ENCODE data around the gene PHF10.

The PHF10 gene

DNA sequence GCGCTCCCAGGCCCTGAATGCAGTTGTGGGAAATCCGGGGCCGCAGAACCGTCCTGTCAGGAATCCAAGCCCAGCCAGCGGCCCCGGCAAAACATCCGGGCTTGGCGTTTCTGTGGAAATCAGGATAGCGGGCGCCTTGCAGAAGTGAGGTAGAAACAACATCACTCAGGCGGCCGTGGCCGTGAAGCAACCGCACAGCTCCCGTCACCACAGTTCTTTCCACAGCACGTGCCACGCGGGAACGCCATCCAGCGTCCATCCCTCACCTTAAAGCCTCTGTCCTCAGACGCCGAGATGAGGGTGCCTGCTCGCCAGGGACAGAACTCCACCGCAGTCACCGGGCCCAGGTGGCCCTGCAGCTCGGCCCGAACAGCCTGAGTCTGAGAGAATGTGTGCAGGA, 56.6 kb downstream of the PHF10 start:
- Histone ChIP-seq H3K9me3 (no peaks in the 10 kb centered on the region), H3K27ac (no peak overlapping the region), H3K36me3 (peaks cover 16 to 78% (median 34%) of the 10 kb centered on the region in 3 donors), H3K4me3 (no peak overlapping the region), H3K4me1 (no peaks in the 10 kb centered on the region), H3K27me3 (no peaks in the 10 kb centered on the region)
- no peak for DNase-seq
- TF ChIP-seq, protein P1, sequence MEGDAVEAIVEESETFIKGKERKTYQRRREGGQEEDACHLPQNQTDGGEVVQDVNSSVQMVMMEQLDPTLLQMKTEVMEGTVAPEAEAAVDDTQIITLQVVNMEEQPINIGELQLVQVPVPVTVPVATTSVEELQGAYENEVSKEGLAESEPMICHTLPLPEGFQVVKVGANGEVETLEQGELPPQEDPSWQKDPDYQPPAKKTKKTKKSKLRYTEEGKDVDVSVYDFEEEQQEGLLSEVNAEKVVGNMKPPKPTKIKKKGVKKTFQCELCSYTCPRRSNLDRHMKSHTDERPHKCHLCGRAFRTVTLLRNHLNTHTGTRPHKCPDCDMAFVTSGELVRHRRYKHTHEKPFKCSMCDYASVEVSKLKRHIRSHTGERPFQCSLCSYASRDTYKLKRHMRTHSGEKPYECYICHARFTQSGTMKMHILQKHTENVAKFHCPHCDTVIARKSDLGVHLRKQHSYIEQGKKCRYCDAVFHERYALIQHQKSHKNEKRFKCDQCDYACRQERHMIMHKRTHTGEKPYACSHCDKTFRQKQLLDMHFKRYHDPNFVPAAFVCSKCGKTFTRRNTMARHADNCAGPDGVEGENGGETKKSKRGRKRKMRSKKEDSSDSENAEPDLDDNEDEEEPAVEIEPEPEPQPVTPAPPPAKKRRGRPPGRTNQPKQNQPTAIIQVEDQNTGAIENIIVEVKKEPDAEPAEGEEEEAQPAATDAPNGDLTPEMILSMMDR (IDR thresholded peaks at IDR 0.05) = no peak
- intact Hi-C loops (cut with DNase I; ENCODE audit: low total_unique reads) = no loop called here

- H3K36me3 ChIP-seq = peaks cover 16 to 83% (median 35%) of the 10 kb centered on the region in 3 donors
- DNase-seq = no peak
- H3K27ac ChIP-seq = no peak overlapping the region
- intact Hi-C loops (cut with DNase I; ENCODE audit: low total_unique reads) = no loop called here
- H3K4me3 ChIP-seq = no peak overlapping the region
- H3K27me3 ChIP-seq = no peaks in the 10 kb centered on the region
- H3K9me3 ChIP-seq = no peaks in the 10 kb centered on the region
- no peaks in the 10 kb centered on the region for H3K4me1 ChIP-seq
- TF ChIP-seq, protein P1 (IDR thresholded peaks at IDR 0.05) = no peak
Observed at GRCh38 chr6:169666441-169666840, 57.9 kb downstream of the PHF10 start.

GRCh38 chr6:169665289-169665688, 59.0 kb downstream of the PHF10 start:
- intact Hi-C loops (cut with DNase I; ENCODE audit: low total_unique reads) = no loop called here
- no peaks in the 10 kb centered on the region for H3K27me3 ChIP-seq
- H3K27ac ChIP-seq = no peak overlapping the region
- TF ChIP-seq, protein P1 (IDR thresholded peaks at IDR 0.05) = no peak
- H3K36me3 ChIP-seq = peaks cover 16 to 82% (median 44%) of the 10 kb centered on the region in 3 donors
- H3K9me3 ChIP-seq = no peaks in the 10 kb centered on the region
- H3K4me3 ChIP-seq = no peak overlapping the region
- H3K4me1 ChIP-seq = no peaks in the 10 kb centered on the region
- no peak for DNase-seq

DNA sequence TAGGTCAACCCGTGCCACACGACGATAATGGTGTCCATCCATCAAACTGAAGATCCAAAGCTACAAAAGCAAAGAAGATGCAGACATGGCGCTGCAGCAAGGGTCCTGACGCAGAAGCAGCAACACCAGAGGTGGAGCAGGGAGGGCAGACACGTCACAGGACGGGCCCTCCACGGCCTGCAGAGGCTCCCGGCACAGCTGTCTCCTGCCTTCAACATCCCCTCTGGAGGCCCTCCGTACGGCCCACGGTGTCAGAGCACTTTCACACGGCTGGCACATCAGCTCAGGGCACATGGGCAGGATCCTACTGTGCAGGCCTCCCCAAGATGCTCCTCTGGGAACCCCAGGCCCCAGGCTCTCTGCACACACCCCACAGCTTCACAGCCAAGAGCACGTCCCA, 60.1 kb downstream of the PHF10 start:
- Histone ChIP-seq H3K36me3 (peaks cover 16 to 89% (median 53%) of the 10 kb centered on the region in 3 donors), H3K27me3 (no peaks in the 10 kb centered on the region), H3K27ac (no peak overlapping the region), H3K9me3 (no peaks in the 10 kb centered on the region), H3K4me3 (no peak overlapping the region), H3K4me1 (no peaks in the 10 kb centered on the region)
- DNase-seq = no peak
- intact Hi-C loops (cut with DNase I; ENCODE audit: low total_unique reads) = no loop called here
- TF ChIP-seq, protein P1 (IDR thresholded peaks at IDR 0.05) = no peak

- intact Hi-C loops (cut with DNase I; ENCODE audit: low total_unique reads) = no loop called here
- TF ChIP-seq, protein P1 (IDR thresholded peaks at IDR 0.05) = no peak
- H3K4me3 ChIP-seq = no peak overlapping the region
- H3K27me3 ChIP-seq = no peaks in the 10 kb centered on the region
- no peak for DNase-seq
- no peak overlapping the region for H3K27ac ChIP-seq
- H3K9me3 ChIP-seq = no peaks in the 10 kb centered on the region
- peaks cover 16 to 89% (median 52%) of the 10 kb centered on the region in 3 donors for H3K36me3 ChIP-seq
- no peaks in the 10 kb centered on the region for H3K4me1 ChIP-seq
Observed at GRCh38 chr6:169663468-169663867, 60.8 kb downstream of the PHF10 start.

GRCh38 chr6:169661391-169661756, 62.9 kb downstream of the PHF10 start:
- no peak for DNase-seq
- intact Hi-C loops (cut with DNase I; ENCODE audit: low total_unique reads) = no loop called here
- Histone ChIP-seq H3K4me3 (no peak overlapping the region), H3K27ac (no peak overlapping the region), H3K27me3 (no peaks in the 10 kb centered on the region), H3K36me3 (peaks cover 10 to 89% (median 38%) of the 10 kb centered on the region in 3 donors), H3K4me1 (no peaks in the 10 kb centered on the region), H3K9me3 (no peaks in the 10 kb centered on the region)
- TF ChIP-seq, protein P1 (IDR thresholded peaks at IDR 0.05) = no peak

All from tibial artery (tissue), 4 donors.